ENCODE data around the gene PLA2G2D. TPM values are rescaled to one million over a fixed set of nuclear protein-coding genes. Genes with fewer than 3 reads are reported as not detected.

The PLA2G2D gene
- total RNA-seq, result not detected

GRCh38 chr1:20119347-20119746 is at the start of gene PLA2G2D:
PLA2G2D (minus strand) TSS chr1:20119536; CDS start chr1:20119498, 38 bp downstream.
- ATAC-seq, result no peak
- intact Hi-C loops (cut with DNase I), result no loop called here
- DNase-seq (ENCODE audit: low spot score), result peak; percentile 30

- no peak for ATAC-seq
- no peak for DNase-seq (ENCODE audit: low spot score)
- intact Hi-C loops (cut with DNase I), result loop anchor here (5.0 kb wide), 1 partner anchor 447 kb away; no protein-coding TSS in a partner anchor
These were observed 49.5 kb upstream of the PLA2G2D start for GRCh38 chr1:20168564-20169491.

- intact Hi-C loops (cut with DNase I), result loop anchor here (5.0 kb wide), 1 partner anchor 445 kb away; no protein-coding TSS in a partner anchor
- no peak for DNase-seq (ENCODE audit: low spot score)
- no peak for ATAC-seq
These were observed 47.8 kb upstream of the PLA2G2D start for GRCh38 chr1:20167126-20167525.

- DNase-seq (ENCODE audit: low spot score), result no peak
- intact Hi-C loops (cut with DNase I), result loop anchor here (5.0 kb wide), 1 partner anchor 444 kb away; no protein-coding TSS in a partner anchor
- no peak for ATAC-seq
These were observed 46.7 kb upstream of the PLA2G2D start for GRCh38 chr1:20166051-20166450.

- DNase-seq (ENCODE audit: low spot score), result no peak
- ATAC-seq, result peak; percentile 16
- intact Hi-C loops (cut with DNase I), result loop anchor here (5.0 kb wide), 1 partner anchor 443 kb away; no protein-coding TSS in a partner anchor
These were observed 46.2 kb upstream of the PLA2G2D start for GRCh38 chr1:20165522-20165951.

- ATAC-seq, result peak; percentile 77
- intact Hi-C loops (cut with DNase I), result loop anchor here (5.0 kb wide), 1 partner anchor 442 kb away; no protein-coding TSS in a partner anchor
- no peak for DNase-seq (ENCODE audit: low spot score)
These were observed 45.4 kb upstream of the PLA2G2D start for GRCh38 chr1:20164694-20165202.

GRCh38 chr1:20160034-20160433 is 40.7 kb upstream of the PLA2G2D start:
- intact Hi-C loops (cut with DNase I), result no loop called here
- ATAC-seq (no peak), DNase-seq (ENCODE audit: low spot score) (no peak)

- intact Hi-C loops (cut with DNase I), result no loop called here
- DNase-seq (ENCODE audit: low spot score), result no peak
These were observed 39.2 kb upstream of the PLA2G2D start for GRCh38 chr1:20158358-20159070.

GRCh38 chr1:20154301-20154831 is 35.0 kb upstream of the PLA2G2D start:
- intact Hi-C loops (cut with DNase I), result no loop called here
- ATAC-seq (no peak), DNase-seq (ENCODE audit: low spot score) (peak; percentile 49)

More at GRCh38 chr1:20158358-20159070, 39.2 kb upstream of the PLA2G2D start:
- ATAC-seq, result no peak

- ATAC-seq (peak; percentile 68), DNase-seq (ENCODE audit: low spot score) (peak; percentile 68)
- intact Hi-C loops (cut with DNase I), result loop anchor here (2.0 kb wide), 1 partner anchor 228 kb away; no protein-coding TSS in a partner anchor
These were observed 33.7 kb upstream of the PLA2G2D start for GRCh38 chr1:20153000-20153418.

GRCh38 chr1:20152599-20152930 is 33.2 kb upstream of the PLA2G2D start:
- intact Hi-C loops (cut with DNase I), result loop anchor here (2.0 kb wide), 1 partner anchor 228 kb away; no protein-coding TSS in a partner anchor
- DNase-seq (ENCODE audit: low spot score), result no peak
- no peak for ATAC-seq

GRCh38 chr1:20151906-20152598 is 32.7 kb upstream of the PLA2G2D start:
- DNase-seq (ENCODE audit: low spot score) (peak; percentile 91), ATAC-seq (peak; percentile 92)
- intact Hi-C loops (cut with DNase I), result loop anchor here (2.0 kb wide), 1 partner anchor 227 kb away; no protein-coding TSS in a partner anchor

- intact Hi-C loops (cut with DNase I), result no loop called here
- ATAC-seq, result no peak
These were observed 31.6 kb upstream of the PLA2G2D start for GRCh38 chr1:20150969-20151368.

GRCh38 chr1:20150326-20150705 is 31.0 kb upstream of the PLA2G2D start:
- intact Hi-C loops (cut with DNase I), result no loop called here
- DNase-seq (ENCODE audit: low spot score) (no peak), ATAC-seq (no peak)

More at GRCh38 chr1:20150969-20151368, 31.6 kb upstream of the PLA2G2D start:
- peak; percentile 46 for DNase-seq (ENCODE audit: low spot score)

GRCh38 chr1:20149601-20150325 is 30.4 kb upstream of the PLA2G2D start:
- intact Hi-C loops (cut with DNase I), result no loop called here
- ATAC-seq (no peak), DNase-seq (ENCODE audit: low spot score) (no peak)

GRCh38 chr1:20148571-20149500 is 29.5 kb upstream of the PLA2G2D start:
- DNase-seq (ENCODE audit: low spot score) (no peak), ATAC-seq (no peak)
- intact Hi-C loops (cut with DNase I), result no loop called here
